IMR-90 (cell line): Measurements from ENCODE around the gene ZNF212. TPM values are rescaled to one million over a fixed set of nuclear protein-coding genes. Genes with fewer than 3 reads are reported as not detected.

Experiments used
- ATAC-seq: fragments of 200-7000 bp; cut with Tn5 transposase; 2 replicates; pipeline ENCODE4 v1.9.1; 2020; ENCODE audit warnings: low read depth, mild to moderate bottlenecking, moderate library complexity
- BruUV-seq: library from RNA; stranded (reverse); fragments of 400-500 nt; replicated peaks from 2 replicates; lab custom pipeline; 2021; lab: Mats Ljungman, UMichigan
- CTCF ChIA-PET: fragments of 300-600 bp; formaldehyde crosslinking; extraction: SDS; loops from one replicate; lab custom pipeline; 2021; ENCODE audit warnings: antibody characterized with exemption; lab: Yijun Ruan, JAX
- POLR2A ChIA-PET: fragments of 300-600 bp; sonication (Branson Sonifier 250); formaldehyde crosslinking; loops from one replicate; lab custom pipeline; 2022; ENCODE audit warnings: antibody characterized with exemption; ENCODE audit not compliant: unreplicated experiment; lab: Charles Lee
- DNase-seq: peaks from one replicate; pipeline ENCODE4 v3.0.0; 2013
- H2AFZ ChIP-seq: replicated peaks from 2 replicates; pipeline ENCODE3; 2013; ENCODE audit warnings: low read length, mild to moderate bottlenecking; ENCODE audit not compliant: poor library complexity
- H2AK5ac ChIP-seq: 2 replicates; pipeline ENCODE4 v1.6.1; 2013; ENCODE audit warnings: low read depth, low read length, inconsistent platforms
- H2AK9ac ChIP-seq: replicated peaks from 2 replicates; pipeline ENCODE3; 2013; ENCODE audit warnings: mild to moderate bottlenecking, low read depth, low read length, moderate library complexity; ENCODE audit not compliant: poor library complexity
- H2BK120ac ChIP-seq: 2 replicates; pipeline ENCODE4 v1.6.1; 2013; ENCODE audit warnings: low read depth, low read length, inconsistent platforms
- H2BK15ac ChIP-seq: 3 replicates; pipeline ENCODE4 v1.6.1; 2013; ENCODE audit warnings: low read depth, low read length, inconsistent platforms
- H2BK20ac ChIP-seq: 2 replicates; pipeline ENCODE4 v1.6.1; 2013; ENCODE audit warnings: low read depth, mild to moderate bottlenecking, inconsistent platforms, low read length, moderate library complexity
- H2BK5ac ChIP-seq: 2 replicates; pipeline ENCODE4 v1.6.1; 2013; ENCODE audit warnings: mild to moderate bottlenecking, low read depth, low read length, inconsistent platforms; ENCODE audit not compliant: poor library complexity, severe bottlenecking
- H3K14ac ChIP-seq: replicated peaks from 2 replicates; pipeline ENCODE4 v1.6.1; 2013; ENCODE audit warnings: low read depth, low read length, inconsistent platforms
- H3K18ac ChIP-seq: 2 replicates; pipeline ENCODE4 v1.6.1; 2013; ENCODE audit warnings: low read depth, low read length, control low read depth
- H3K23ac ChIP-seq: 2 replicates; pipeline ENCODE4 v1.6.1; 2013; ENCODE audit warnings: low read depth, low read length, inconsistent platforms
- H3K27ac ChIP-seq: 2 replicates; pipeline ENCODE4 v1.5.1; 2013; ENCODE audit warnings: mild to moderate bottlenecking, control low read depth, low read length; ENCODE audit not compliant: insufficient read depth
- H3K27me3 ChIP-seq: 2 replicates; pipeline ENCODE4 v1.6.1; 2013; ENCODE audit warnings: low read length; ENCODE audit not compliant: control insufficient read depth, insufficient read depth
- H3K36me3 ChIP-seq: 2 replicates; pipeline ENCODE4 v1.6.1; 2013; ENCODE audit warnings: low read length, mixed read lengths; ENCODE audit not compliant: control insufficient read depth, insufficient read depth
- H3K4ac ChIP-seq: 2 replicates; pipeline ENCODE4 v1.6.1; 2013; ENCODE audit warnings: low read depth, low read length, inconsistent platforms
- H3K4me1 ChIP-seq: 2 replicates; pipeline ENCODE4 v1.6.1; 2013; ENCODE audit warnings: low read length, mixed read lengths; ENCODE audit not compliant: control insufficient read depth, insufficient read depth
- H3K4me2 ChIP-seq: 2 replicates; pipeline ENCODE4 v1.6.1; 2013; ENCODE audit warnings: low read depth, mild to moderate bottlenecking, control low read depth, low read length, moderate library complexity
- H3K4me3 ChIP-seq: 2 replicates; pipeline ENCODE4 v1.5.1; 2013; ENCODE audit warnings: low read depth, mild to moderate bottlenecking, control low read depth, low read length, moderate library complexity; ENCODE audit not compliant: insufficient read depth
- H3K56ac ChIP-seq: 2 replicates; pipeline ENCODE4 v1.6.1; 2013; ENCODE audit warnings: low read length, inconsistent platforms; ENCODE audit not compliant: insufficient read depth; ENCODE audit errors: extremely low read depth
- H3K79me1 ChIP-seq, 2 experiments: 2 replicates each; pipeline ENCODE4 v1.6.1; 2013; ENCODE audit warnings: low read length in 2 of 2, inconsistent platforms in 1 of 2, low read depth in 1 of 2
- H3K9ac ChIP-seq: 2 replicates; pipeline ENCODE4 v1.6.1; 2013; ENCODE audit warnings: low read depth, low read length, control low read depth
- H3K9me1 ChIP-seq: 2 replicates; pipeline ENCODE4 v1.6.1; 2013; ENCODE audit warnings: low read length, inconsistent platforms; ENCODE audit not compliant: insufficient read depth
- H3K9me3 ChIP-seq: 2 replicates; pipeline ENCODE4 v1.6.1; 2013; ENCODE audit warnings: low read length; ENCODE audit not compliant: control insufficient read depth, insufficient read depth
- H4K20me1 ChIP-seq: 2 replicates; pipeline ENCODE4 v1.6.1; 2013; ENCODE audit warnings: low read length, inconsistent platforms; ENCODE audit not compliant: insufficient read depth
- H4K5ac ChIP-seq: 2 replicates; pipeline ENCODE4 v1.6.1; 2013; ENCODE audit warnings: mild to moderate bottlenecking, low read depth, low read length, control low read depth
- H4K8ac ChIP-seq, 2 experiments: 2 replicates each; pipeline ENCODE4 v1.6.1; 2013; ENCODE audit warnings: low read depth in 2 of 2, low read length in 2 of 2, control low read depth in 1 of 2, inconsistent platforms in 1 of 2
- H4K91ac ChIP-seq: 2 replicates; pipeline ENCODE4 v1.6.1; 2013; ENCODE audit warnings: low read depth, low read length, inconsistent platforms; ENCODE audit not compliant: insufficient read depth
- BHLHE40 ChIP-seq: fragments of 150-350 bp; IDR thresholded peaks from 2 replicates; pipeline ENCODE4 v1.6.1; 2016; ENCODE audit warnings: mild to moderate bottlenecking, low read depth, low read length
- CEBPB ChIP-seq: IDR thresholded peaks from 2 replicates; pipeline ENCODE4 v1.6.1; 2012; ENCODE audit warnings: low read depth, low read length, improper control_type of control experiment
- CHD1 ChIP-seq: IDR thresholded peaks from 2 replicates; pipeline ENCODE4 v1.6.1; 2012; ENCODE audit warnings: low read depth, low read length, improper control_type of control experiment
- ELK1 ChIP-seq: fragments of 150-350 bp; IDR thresholded peaks from 2 replicates; pipeline ENCODE4 v1.6.1; 2016; ENCODE audit warnings: low read depth, mild to moderate bottlenecking, low read length, moderate library complexity, borderline replicate concordance
- FOS ChIP-seq: fragments of 150-350 bp; IDR thresholded peaks from 2 replicates; pipeline ENCODE4 v1.6.1; 2016; ENCODE audit warnings: low read depth, low read length
- MAFK ChIP-seq: IDR thresholded peaks from 2 replicates; pipeline ENCODE4 v1.6.1; 2012; ENCODE audit warnings: low read depth, low read length, improper control_type of control experiment
- MAZ ChIP-seq: IDR thresholded peaks from 2 replicates; pipeline ENCODE4 v1.6.1; 2012; ENCODE audit warnings: low read depth, mild to moderate bottlenecking, low read length, improper control_type of control experiment, moderate library complexity, borderline replicate concordance
- MXI1 ChIP-seq: IDR thresholded peaks from 2 replicates; pipeline ENCODE4 v1.6.1; 2012; ENCODE audit warnings: low read depth, mild to moderate bottlenecking, low read length, moderate library complexity, borderline replicate concordance
- NFE2L2 ChIP-seq: fragments of 150-350 bp; IDR thresholded peaks from 2 replicates; pipeline ENCODE4 v1.6.1; 2016; ENCODE audit warnings: low read depth, mild to moderate bottlenecking, low read length
- POLR2A ChIP-seq: IDR thresholded peaks from 2 replicates; pipeline ENCODE4 v1.6.1; 2012; ENCODE audit warnings: mild to moderate bottlenecking, low read depth, low read length
- RAD21 ChIP-seq: IDR thresholded peaks from 2 replicates; pipeline ENCODE4 v1.6.1; 2012; ENCODE audit warnings: low read length, improper control_type of control experiment
- RCOR1 ChIP-seq: IDR thresholded peaks from 2 replicates; pipeline ENCODE4 v1.6.1; 2012; ENCODE audit warnings: mild to moderate bottlenecking, low read length, improper control_type of control experiment; ENCODE audit not compliant: insufficient replicate concordance
- RFX5 ChIP-seq: IDR thresholded peaks from 2 replicates; pipeline ENCODE4 v1.8.0; 2012; ENCODE audit warnings: low read depth, mild to moderate bottlenecking, low read length, moderate library complexity
- SMC3 ChIP-seq: fragments of 150-350 bp; IDR thresholded peaks from 2 replicates; pipeline ENCODE4 v1.6.1; 2016; ENCODE audit warnings: low read depth, mild to moderate bottlenecking, antibody characterized with exemption, low read length, moderate library complexity
- USF2 ChIP-seq: fragments of 150-350 bp; IDR thresholded peaks from 2 replicates; pipeline ENCODE4 v1.6.1; 2017; ENCODE audit warnings: mild to moderate bottlenecking, antibody characterized with exemption, low read length, low read depth
- WGBS, 2 experiments: methylation state at CpG; one replicate each; pipeline versions ENCODE4 v1.1.5 to v1.1.7; 2013; ENCODE audit warnings: missing lambda C conversion rate in 2 of 2; ENCODE audit not compliant: insufficient read length in 1 of 2; ENCODE audit errors: extremely low coverage in 2 of 2; 5-methylcytosine and 5-hydroxymethylcytosine counted together
- dilution Hi-C: fragments of 300-500 bp; cut with HindIII; formaldehyde crosslinking; loops from one replicate; pipeline ENCODE4 v1.14.3; 2018; ENCODE audit warnings: low sequenced_read_pairs; ENCODE audit not compliant: unreplicated experiment
- in situ Hi-C: fragments of 300-500 bp; cut with MboI; formaldehyde crosslinking; loops from 3 replicates; pipeline ENCODE4 v1.14.3; 2019; ENCODE audit warnings: low sequenced_read_pairs, inconsistent platforms, mixed read lengths
- intact Hi-C: fragments of 100-400 bp; cut with micrococcal nuclease; formaldehyde crosslinking; loops from 2 replicates; pipeline ENCODE4 v1.10.0; 2022
- polyA plus RNA-seq, 3 experiments: library from polyadenylated mRNA; depleted of rRNA; stranded (reverse); fragments of >200 nt; gene quantifications; 2 replicates each; pipeline ENCODE4 v1.2.3, GENCODE V29; 2012; ENCODE audit warnings: low replicate concordance in 1 of 3
- total RNA-seq: library from RNA; depleted of rRNA; stranded (reverse); fragments of >200 nt; gene quantifications from 2 replicates; pipeline ENCODE4 v1.2.3, GENCODE V29; 2012
- TF ChIP-seq, protein P1 (sequence below): conservative IDR thresholded peaks from 2 replicates; pipeline ENCODE4 v1.5.1; 2012; ENCODE audit warnings: mild to moderate bottlenecking, low read depth, low read length, improper control_type of control experiment

The ZNF212 gene
- total and polyA plus RNA-seq, 2 of the 4 experiments (the other 2 are of a cell fraction): 3.8 to 5.1 TPM

GRCh38 chr7:149194799-149195179, 44.7 kb upstream of the ZNF212 start:
- Histone ChIP-seq H3K79me1 (peaks cover 0 to 30% of the 10 kb centered on the region in 2 experiments), H3K18ac (no peak overlapping the region), H4K20me1 (peaks cover 12% of the 10 kb centered on the region), H2BK5ac (no peak overlapping the region), H3K9me1 (0 out of 2 replicates have a peak, but pooled peaks cover 6% of the 10 kb centered on the region), H3K14ac (0 out of 2 replicates have a peak overlapping the region, but pooled peaks have one; percentile 19), H2AK5ac (no peak overlapping the region), H3K4me3 (peak overlapping the region; percentile 75), H2AFZ (peak overlapping the region; percentile 97), H3K9me3 (no peaks in the 10 kb centered on the region), H3K9ac (peak overlapping the region; percentile 32), H2BK120ac (peak overlapping the region; percentile 46; the same call in 1 of the 2 replicates), H2BK15ac (no peak overlapping the region), H2BK20ac (no peak overlapping the region), H4K8ac (peak overlapping the region; percentile 63 to 86; a peak in 3 of 4 replicates), H3K23ac (no peak overlapping the region; the same call in 1 of the 2 replicates), H3K36me3 (peaks cover 11% of the 10 kb centered on the region), H3K27ac (no peak overlapping the region), H2AK9ac (peak overlapping the region; percentile 60), H3K4me2 (peak overlapping the region; percentile 63), H3K4ac (peak overlapping the region; percentile 64), H3K27me3 (no peaks in the 10 kb centered on the region), H4K91ac (peak overlapping the region; percentile 23; the same call in 1 of the 2 replicates), H3K56ac (0 out of 2 replicates have a peak overlapping the region, but pooled peaks have one; percentile 35), H3K4me1 (peaks cover 6% of the 10 kb centered on the region), H4K5ac (peak overlapping the region; percentile 1; the same call in 1 of the 2 replicates)
- ATAC-seq: no peak
- no TSS peak for BruUV-seq
- dilution Hi-C loops: no loop called here
- WGBS, 2 experiments: no CpG with 5 or more reads among the region's 4 CpGs
- ChIA-PET CTCF (interaction anchor here (0.5 to 1.2 kb wide), 8 partner anchors 9 to 68 kb away, joined by 3 to 9 read pairs (median 3); partner anchors contain the start of gene ZNF398), POLR2A (no interaction called here)
- in situ Hi-C loops: no loop called here
- no peak for DNase-seq
- intact Hi-C loops: loop anchor here (5.0 kb wide), 1 partner anchor 38 kb away; no protein-coding TSS in a partner anchor
- TF ChIP-seq POLR2A (no peak), BHLHE40 (no peak), RAD21 (no peak), FOS (no peak), SMC3 (no peak), MAFK (no peak), NFE2L2 (no peak), RFX5 (no peak), MXI1 (no peak), CEBPB (no peak), ELK1 (no peak), CHD1 (no peak), MAZ (no peak), USF2 (no peak), RCOR1 (no peak)
- TF ChIP-seq, protein P1, sequence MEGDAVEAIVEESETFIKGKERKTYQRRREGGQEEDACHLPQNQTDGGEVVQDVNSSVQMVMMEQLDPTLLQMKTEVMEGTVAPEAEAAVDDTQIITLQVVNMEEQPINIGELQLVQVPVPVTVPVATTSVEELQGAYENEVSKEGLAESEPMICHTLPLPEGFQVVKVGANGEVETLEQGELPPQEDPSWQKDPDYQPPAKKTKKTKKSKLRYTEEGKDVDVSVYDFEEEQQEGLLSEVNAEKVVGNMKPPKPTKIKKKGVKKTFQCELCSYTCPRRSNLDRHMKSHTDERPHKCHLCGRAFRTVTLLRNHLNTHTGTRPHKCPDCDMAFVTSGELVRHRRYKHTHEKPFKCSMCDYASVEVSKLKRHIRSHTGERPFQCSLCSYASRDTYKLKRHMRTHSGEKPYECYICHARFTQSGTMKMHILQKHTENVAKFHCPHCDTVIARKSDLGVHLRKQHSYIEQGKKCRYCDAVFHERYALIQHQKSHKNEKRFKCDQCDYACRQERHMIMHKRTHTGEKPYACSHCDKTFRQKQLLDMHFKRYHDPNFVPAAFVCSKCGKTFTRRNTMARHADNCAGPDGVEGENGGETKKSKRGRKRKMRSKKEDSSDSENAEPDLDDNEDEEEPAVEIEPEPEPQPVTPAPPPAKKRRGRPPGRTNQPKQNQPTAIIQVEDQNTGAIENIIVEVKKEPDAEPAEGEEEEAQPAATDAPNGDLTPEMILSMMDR: no peak
